Stimulated activated naive CD8-positive, alpha-beta T cell treated with anti-CD3 and anti-CD28 coated beads, Interleukin-15, Interleukin-2, amounts not matched to agents 100 U/mL and 50 U/mL, for 24 hours (primary cell): ENCODE data around the gene CEP192.

Source experiments
- ATAC-seq: fragments of 150-1000 bp; cut with Tn5 transposase; one replicate; pipeline ENCODE4 v1.10.0; 2021
- DNase-seq: peaks from one replicate; pipeline ENCODE4 v3.0.0; 2021

The CEP192 gene

DNA sequence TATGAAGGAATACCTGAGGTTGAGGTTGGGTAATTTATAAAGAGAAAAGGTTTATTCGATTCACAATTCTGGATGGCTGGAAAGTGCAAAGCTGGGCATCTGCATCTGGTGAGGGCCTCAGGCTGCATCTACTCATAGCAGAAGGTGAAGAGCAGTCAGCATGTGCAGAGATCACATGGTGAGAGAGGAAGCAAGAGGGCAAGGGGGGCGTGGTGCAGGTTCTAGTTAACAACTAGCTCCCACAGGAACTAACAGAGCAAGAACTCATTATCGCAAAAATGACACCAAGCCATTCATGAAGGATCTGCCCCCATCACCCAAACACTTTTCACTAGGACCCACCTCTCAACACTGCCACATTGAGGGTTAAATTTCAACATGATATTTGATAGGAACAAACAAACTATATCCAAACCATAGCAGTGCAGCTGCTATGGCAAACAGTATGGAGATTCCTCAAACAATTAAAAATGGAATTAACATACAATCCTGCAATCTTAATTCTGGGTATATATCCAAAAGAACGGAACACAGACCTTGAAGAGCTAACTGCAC, 154.6 kb downstream of the CEP192 start:
- ATAC-seq (no peak), DNase-seq (no peak)

DNA sequence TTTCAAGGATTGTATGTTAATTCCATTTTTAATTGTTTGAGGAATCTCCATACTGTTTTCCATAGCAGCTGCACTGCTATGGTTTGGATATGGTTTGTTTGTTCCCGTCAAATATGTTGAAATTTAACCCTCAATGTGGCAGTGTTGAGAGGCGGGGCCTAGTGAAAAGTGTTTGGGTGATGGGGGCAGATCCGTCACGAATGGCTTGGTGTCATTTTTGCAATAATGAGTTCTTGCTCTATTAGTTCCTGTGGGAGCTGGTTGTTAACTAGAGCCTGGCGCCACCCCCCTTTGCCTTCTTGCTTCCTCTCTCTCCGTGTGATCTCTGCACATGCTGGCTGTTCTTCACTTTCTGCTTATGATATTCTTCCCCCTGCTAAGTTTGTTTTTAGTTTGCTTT, 156.0 kb downstream of the CEP192 start:
- no peak for ATAC-seq
- DNase-seq = no peak

DNA sequence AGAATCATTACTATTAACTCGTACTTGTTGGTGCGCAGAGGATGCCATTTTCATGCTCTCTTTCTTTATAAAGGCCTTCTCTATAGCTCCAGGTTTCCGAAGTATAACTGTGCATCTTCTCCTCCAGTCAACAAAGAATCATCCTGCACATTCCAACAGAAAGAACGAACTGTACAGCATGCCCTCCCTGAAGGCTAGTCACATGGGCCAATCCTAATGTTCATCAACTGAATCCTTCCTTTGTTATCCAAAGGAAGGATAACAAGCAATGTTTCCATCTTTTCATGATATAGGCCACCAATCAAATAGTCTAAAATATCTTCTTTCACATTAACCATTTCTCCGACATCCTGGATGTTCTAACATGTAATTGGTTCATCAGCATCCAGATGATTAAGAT, 160.5 kb downstream of the CEP192 start:
- DNase-seq (no peak), ATAC-seq (no peak)

DNA sequence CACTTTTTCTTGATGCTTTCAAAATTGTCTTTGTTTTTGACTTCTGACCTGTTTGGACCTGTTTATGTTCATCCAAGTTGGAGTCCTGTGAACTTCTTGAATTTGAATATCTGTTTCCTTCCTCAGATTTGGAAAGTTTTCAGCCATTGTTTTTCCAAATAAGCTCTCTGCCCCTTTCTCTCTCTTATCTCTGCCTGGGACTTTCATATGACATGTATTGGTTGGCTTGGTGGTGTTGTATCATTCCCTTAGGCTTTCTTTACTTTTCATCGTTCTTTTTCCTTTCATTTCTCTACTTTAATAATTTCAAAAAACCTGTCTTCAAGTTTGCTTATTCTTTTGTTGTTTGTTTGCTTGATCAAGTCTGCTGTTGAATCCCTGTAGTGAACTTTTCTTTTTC, 167.3 kb downstream of the CEP192 start:
- DNase-seq (no peak), ATAC-seq (no peak)

DNA sequence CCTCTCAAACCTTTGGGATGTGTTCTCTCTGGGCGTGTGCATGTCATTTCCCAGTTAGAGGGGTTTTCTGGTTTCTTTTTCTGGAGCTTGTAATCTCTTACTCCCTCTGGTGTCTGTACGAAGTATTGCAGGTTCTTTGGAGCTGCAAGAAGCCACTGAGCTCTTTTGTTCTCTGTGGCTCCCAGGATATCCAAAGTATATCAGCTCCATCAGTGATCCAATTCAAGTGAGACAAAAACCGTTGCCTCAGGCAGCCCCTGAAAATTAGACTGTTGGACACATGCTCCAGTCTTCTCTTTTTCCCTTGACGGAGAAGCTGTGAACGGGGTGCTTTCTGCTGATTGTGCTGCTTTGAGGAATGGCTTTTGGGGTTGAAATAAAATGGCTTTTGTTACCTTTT, 168.4 kb downstream of the CEP192 start:
- ATAC-seq (peak; percentile 52), DNase-seq (no peak)

DNA sequence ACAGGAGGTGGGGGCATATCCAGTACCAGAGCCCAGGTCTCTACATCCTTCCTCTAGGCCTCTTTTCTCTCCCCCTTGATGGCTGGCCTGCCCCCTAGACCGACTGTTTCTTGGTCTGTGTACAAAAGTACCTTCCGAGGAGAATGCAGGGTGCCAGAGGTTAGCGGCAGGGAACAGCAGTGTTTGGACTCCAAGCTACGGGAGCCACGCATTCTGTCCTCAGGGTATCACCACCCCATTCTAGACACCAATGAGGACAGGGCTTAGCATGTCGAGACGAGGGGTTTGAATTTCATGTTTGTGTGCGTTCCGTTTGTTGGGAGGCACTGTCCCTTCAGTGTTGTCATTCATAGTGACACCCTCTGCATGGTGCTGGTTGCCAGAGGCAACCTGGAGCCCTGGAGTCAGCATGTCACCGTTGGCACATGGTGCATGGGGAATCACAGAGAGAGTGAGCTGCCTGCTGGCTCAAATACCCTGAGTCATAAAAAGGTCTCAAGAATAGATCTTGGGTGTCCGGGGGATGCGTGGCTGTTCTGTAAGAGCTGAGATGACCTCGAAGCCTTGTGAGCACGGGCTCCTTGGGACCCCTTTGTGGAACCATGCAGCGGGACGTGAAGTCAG, 170.2 kb downstream of the CEP192 start:
- no peak for DNase-seq
- no peak for ATAC-seq

DNA sequence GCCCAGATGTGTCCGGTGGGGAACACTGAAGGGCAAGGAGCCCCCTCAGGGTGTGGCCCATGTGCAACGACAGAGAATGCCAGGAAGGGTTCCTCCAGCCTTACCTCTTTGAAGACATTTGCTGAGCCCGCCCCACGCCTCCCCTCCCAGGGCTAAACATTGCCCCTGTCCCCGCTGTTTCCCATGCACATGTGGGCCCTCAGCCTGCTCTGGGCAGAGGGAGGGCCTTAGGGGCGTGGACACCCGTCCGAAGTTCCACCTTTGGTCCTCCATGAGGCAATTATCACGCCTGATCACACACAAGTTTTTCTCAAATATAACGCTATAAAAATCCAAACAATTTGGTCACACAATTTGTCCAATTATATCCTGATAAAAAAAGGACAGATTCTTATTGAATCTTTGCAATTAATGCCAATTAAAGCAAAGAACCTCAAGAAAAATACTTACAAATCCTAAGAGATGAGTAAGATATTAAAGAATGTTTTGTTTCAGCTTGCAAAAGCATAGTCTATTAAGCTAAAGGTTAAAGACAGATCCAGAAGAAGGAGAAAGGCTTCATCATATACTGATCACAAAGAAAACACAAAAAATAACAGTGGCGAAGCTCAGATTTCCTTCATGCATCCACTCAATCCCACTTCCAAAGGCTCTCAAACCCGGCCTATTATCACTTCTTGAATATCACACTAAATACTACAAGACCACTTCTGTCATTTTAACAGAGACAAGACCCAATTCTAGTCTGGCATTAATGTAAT, 172.2 kb downstream of the CEP192 start:
- ATAC-seq = no peak
- DNase-seq = no peak

DNA sequence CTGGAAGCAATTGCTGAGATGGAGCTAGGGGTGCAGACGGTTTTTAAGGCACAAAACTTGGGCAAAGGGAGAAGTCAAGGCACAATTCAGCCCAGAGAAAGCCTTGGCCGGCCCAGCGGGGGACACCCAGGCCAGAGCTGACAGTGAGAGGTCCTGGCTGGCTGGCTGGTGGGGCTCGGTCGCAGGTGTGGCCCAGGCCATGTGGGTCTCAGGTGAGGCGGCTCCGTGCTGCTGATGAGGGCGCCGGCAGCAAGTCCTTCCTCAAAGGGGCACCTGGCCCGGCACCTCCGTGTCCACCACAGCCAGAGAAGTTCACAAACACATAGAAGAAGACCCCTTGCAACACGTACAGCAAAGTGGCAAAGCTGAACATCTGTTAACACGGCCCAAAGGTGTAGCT, 173.2 kb downstream of the CEP192 start:
- ATAC-seq (no peak), DNase-seq (no peak)

DNA sequence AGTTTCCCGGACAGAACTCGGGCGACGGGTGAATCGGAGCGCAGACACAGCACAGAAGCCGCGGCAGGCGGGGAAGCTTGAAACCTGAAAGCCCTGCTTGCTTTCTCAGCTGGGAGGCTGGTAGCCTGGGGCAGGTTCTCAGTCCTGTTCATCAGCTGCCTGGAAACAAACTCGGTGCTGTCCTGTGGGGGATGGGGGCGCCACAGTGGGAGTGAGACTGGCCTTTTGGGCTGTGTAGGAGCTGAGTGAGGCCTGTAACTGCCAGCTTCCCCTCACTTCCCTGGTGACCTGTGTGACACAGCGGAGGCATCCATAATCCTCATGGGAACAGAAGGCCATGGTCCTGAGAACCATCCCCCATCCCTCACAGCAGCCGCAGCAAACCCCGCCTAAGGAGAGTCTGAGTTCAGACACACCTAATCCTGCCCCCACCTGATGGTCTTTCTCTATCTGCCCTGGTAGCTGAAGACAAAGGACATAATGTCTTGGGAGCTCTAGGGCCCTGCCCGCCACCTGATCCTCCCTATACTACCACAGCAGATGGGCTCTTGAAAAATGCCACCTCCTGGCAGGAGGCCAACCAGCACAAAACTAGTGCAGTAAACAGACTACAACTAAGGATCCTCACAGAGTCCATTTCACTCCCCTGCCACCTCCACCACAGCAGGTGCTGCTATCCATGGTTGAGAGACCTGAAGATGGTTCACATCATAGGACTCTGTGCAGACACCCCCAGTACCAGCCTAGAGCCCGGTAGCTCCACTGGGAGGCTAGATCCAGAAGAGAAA, 174.7 kb downstream of the CEP192 start:
- ATAC-seq = no peak
- no peak for DNase-seq

DNA sequence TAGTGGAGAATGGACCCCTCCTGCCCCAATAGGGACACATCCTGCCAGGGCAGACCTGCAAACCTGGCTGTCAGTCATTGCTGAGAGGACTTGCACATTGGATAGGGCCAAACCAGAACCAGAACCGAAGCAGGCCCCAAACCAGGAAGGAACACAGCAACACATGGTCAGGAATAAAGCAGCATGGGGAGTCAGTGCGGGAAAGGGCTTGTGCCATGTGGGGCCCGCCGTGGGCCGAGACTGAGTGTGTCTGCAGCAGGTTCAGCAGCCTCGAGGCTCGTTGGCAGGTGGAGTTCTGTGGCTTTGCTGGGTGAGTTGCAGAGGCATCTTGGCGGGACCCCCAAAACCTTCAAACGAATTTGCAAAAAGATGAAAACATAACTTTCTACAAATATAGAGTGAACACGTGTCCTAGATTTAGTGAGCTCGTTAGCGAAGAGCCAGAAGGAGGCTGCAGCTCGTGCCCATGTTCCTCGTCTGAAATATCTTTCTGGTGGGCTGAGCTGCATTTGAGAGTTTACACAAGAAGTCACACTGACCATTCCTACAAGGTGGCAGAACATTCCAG, 182.5 kb downstream of the CEP192 start:
- DNase-seq (no peak), ATAC-seq (no peak)
